Stimulated activated CD8-positive, alpha-beta memory T cell treated with anti-CD3 and anti-CD28 coated beads, Interleukin-15, amount 100 ng/mL, for 24 hours (primary cell): ENCODE data around the gene FOXF1.

Experiments used
- DNase-seq: peaks from one replicate; pipeline ENCODE4 v3.0.0-alpha.2; 2020; ENCODE audit warnings: low read depth

FOXF1 gene

DNA sequence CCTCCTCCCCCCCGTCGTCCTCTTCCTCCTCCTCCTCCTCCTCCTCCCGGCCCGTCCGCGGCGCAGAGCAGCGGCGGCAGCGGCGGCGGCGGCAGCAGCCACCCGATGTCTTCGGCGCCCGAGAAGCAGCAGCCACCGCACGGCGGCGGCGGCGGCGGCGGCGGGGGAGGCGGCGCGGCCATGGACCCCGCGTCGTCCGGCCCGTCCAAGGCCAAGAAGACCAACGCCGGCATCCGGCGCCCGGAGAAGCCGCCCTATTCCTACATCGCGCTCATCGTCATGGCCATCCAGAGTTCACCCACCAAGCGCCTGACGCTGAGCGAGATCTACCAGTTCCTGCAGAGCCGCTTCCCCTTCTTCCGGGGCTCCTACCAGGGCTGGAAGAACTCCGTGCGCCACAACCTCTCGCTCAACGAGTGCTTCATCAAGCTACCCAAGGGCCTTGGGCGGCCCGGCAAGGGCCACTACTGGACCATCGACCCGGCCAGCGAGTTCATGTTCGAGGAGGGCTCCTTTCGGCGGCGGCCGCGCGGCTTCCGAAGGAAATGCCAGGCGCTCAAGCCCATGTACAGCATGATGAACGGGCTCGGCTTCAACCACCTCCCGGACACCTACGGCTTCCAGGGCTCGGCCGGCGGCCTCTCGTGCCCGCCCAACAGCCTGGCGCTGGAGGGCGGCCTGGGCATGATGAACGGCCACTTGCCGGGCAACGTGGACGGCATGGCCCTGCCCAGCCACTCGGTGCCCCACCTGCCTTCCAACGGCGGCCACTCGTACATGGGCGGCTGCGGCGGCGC is at the start of gene FOXF1:
FOXF1 (plus strand) TSS at position 63 of the 797 bp plus-strand sequence; CDS start at position 106, 43 bp downstream.
- DNase-seq: no peak

- DNase-seq: no peak
Observed at GRCh38 chr16:86461037-86461436, 49.3 kb upstream of the FOXF1 start.

GRCh38 chr16:86462334-86463084 is 47.8 kb upstream of the FOXF1 start:
- DNase-seq: no peak

DNA sequence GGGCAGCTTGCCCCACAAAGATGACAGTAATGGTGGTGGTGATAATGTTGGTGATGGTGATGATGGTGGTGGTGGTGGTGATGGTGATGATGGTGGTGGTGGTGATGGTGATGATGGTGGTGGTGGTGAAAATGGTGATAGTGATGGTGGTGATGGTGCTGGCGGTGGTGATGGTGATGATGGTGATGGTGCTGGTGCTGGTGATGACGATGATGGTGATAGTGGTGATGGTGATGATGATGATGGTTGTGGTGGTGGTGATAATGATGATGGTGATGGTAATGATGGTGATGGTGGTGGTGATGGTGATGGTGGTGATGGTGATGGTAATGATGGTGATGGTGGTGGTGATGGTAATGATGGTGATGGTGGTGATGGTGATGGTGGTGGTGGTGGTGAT is 46.3 kb upstream of the FOXF1 start:
- no peak for DNase-seq

GRCh38 chr16:86465434-86465833 is 44.9 kb upstream of the FOXF1 start:
- no peak for DNase-seq

DNA sequence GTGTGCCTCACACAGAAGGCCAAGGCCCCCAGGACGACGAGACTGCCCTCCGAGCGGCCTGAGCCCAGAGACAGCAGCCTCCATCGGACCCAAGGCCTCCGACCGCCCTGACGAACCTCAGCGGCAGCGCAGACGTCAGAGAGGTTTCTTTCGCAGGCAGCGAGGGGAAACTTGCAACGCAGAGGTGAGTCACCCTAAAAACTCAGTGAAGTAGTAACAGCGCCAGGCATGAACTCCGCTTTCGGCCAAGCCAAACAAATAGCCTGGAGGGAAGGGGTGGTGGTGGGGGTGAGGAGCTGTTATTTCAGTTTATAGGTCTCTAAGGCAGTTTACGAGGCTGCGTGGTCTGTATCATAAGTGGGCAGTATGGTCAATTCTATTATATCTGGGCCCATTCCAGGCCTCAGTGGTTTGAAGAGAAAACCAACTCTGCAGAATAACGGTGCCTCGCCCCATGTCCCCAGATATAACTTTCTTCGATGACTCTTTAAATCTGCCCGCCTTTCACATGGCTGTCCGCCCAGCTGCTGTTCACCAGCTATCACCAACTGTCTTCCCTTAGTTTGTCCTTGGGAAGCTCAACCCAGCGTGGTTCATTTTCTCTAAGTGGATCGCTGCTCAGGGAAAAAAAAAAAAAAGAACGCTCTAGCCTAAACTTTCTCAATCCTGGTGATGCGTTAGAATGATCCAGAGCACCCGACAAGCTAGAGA is 43.5 kb upstream of the FOXF1 start:
- DNase-seq: no peak

DNA sequence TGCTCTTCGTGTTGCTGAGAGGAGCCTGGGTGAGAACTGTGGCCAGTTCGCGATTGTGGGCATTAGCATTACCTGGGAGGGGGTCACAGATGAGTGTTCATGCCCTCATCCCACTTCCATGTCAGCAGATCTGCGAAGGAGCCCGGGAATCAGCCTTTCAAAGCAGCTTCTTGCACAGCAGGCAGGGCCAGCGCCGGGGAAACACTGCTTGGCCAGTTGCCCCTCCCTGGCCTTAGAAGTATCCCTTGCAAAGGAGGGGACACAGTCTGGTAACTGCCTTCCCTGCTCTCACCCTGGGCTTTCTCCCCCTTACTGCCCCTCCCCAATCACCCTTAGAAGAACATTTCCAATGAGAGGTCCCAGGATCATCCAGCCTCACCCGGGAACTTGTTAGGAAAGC is 42.8 kb upstream of the FOXF1 start:
- no peak for DNase-seq

GRCh38 chr16:86470964-86471363 is 39.4 kb upstream of the FOXF1 start:
- DNase-seq: no peak

DNA sequence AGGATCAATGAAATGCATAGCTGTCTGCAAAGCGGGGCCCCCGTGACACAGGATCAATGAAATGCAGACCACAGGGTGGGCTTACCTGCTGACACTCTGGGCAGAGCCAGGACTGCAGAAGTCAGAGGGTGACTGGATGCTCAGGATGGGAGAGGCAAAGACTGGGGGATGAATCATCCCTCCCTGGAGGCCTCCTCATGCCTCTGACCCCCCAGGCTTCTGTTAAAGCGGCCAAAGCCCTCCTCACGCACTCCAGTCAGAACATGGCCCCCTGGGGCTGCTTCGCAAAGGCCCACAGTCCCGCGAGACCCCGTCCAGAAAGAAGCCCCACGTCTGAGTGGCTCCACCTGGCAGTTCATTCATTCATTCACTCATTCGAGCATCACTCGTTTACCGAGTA is 38.4 kb upstream of the FOXF1 start:
- DNase-seq: no peak

- no peak for DNase-seq
Observed at GRCh38 chr16:86472366-86472765, 38.0 kb upstream of the FOXF1 start.

- DNase-seq: no peak
Observed at GRCh38 chr16:86476956-86477534, 33.3 kb upstream of the FOXF1 start.

GRCh38 chr16:86477642-86478041 is 32.7 kb upstream of the FOXF1 start:
- DNase-seq: no peak

- DNase-seq: no peak
Observed at GRCh38 chr16:86478779-86479178, 31.5 kb upstream of the FOXF1 start.

- DNase-seq: no peak
Observed at GRCh38 chr16:86479419-86479818, 30.9 kb upstream of the FOXF1 start.

DNA sequence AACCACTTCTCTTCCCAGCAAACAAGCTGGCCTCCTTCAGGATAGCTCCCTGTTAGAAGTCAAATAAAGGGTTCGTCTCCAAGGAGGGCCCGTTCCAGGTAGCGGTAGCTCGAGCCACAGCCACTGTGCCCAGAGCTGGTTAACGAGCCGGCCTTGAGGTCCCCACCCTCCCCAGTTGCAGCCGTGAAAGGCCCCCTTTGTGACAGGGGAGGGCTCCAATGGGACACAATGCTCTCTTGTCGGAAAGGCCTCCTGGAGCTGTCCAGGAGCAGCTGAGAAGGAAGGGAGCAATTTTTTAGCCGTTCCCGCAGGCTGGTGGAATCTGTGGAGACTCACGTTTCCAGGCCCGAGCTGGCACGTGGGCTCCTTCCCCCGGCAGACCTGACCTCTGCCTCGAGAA is 29.9 kb upstream of the FOXF1 start:
- DNase-seq: no peak

DNA sequence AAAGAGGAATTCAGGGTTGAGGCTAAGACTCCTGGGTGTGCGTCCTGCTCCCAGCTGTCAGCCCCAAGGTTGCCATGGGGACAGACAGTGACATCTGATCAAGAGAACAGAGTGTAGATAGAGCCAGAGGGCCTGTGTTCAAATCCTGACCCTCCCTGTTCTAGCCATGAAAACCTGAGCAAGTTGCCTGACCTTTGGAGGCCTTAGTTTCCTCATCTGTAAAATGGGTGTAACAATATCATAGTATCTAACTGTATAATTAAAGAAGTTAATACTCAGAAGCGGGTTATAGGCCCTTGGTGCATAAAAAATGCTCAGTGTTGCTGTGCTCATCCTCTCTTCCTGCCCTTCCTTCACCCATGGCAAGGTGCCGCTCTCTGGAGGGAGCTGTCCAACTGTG is 28.7 kb upstream of the FOXF1 start:
- DNase-seq: no peak

GRCh38 chr16:86484240-86484639 is 26.1 kb upstream of the FOXF1 start:
- DNase-seq: no peak

DNA sequence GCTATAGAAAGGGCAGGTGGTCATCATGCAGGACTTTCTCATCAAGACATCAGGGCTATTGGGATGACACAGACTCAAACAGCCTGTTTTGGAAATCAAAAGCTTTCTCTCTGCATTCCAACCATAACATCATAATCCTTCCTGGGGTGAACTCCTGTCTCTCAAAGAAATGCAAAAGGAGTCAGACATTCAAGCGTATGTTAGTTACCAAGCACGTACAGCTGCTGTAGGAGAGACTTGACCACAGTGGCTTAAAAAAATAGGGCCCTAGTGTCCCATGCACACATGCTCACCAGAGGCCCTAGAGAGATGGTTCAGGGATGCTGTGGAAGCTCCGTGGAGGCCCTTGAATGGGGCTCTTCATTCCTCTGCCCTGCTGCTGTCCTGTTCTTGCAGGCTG is 24.6 kb upstream of the FOXF1 start:
- no peak for DNase-seq

DNA sequence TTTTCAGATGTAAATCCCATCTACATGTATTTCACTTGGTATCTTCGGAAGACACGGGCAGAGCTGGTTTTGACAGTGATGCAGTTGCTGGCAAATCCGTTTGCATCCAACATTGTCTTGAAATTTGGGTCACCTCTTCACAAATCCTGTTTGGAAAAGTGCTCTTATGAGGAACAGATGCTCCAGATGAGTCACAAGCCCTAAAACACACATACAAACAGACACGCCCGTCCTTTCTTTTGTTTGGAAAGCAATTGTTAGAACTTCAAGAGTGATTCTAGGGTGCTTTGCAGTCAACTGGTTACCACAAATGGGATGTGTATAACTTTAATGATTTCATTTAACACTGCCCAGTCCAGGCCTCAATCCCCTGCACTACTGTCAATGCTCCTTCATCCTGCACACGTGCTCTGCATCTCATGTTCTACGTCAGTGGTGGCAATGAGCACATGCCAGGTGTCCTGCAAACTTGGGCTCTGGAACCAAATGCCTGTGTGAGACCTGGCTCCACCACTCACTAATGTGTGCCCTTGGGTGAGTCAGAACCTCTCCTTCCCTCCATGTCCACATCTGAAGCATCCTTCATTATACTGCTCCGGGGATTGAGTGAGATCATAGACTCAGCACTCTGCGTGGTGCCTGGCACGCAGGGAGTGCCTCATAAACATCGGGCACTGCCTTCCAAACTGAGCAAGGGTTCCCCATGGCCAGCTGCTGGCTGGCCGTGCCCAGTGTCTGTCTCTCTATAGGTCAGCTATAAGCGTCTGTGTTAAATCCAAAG is 19.3 kb upstream of the FOXF1 start:
- no peak for DNase-seq

DNA sequence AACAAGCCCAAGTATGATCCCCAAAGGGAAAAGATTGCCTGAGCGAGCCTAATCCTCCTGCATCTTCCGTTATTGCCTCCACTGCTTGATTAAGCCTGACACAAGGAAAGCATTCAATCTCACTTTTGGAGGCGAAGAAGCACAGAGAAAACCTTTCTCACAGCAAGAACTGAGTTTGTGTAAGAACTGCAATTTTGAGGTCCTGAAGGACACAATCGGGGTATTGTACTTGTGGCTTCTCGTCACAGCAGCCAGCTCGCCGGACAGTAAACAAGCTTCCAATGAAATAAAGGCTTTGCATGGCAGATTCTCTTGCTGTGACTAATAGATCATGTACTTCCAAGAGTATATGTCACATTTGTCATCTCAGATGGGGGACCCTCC is 18.7 kb upstream of the FOXF1 start:
- no peak for DNase-seq

- no peak for DNase-seq
Observed at GRCh38 chr16:86492267-86492960, 17.9 kb upstream of the FOXF1 start.
